Vagina (tissue), 2 donors: Measurements from ENCODE around the gene CHRNB1. TPM values are rescaled to one million over a fixed set of nuclear protein-coding genes. Genes with fewer than 3 reads are reported as not detected.

ENCODE experiments used
- DNase-seq, 2 donors: peaks; one replicate each; pipeline ENCODE4 v3.0.0-alpha.2; 2017; ENCODE audit errors: extremely low spot score in 2 of 2
- H3K27ac ChIP-seq: fragments of 200-600 bp; sonication (generic); one replicate; pipeline ENCODE4 v1.5.1; 2019
- H3K27me3 ChIP-seq: fragments of 200-600 bp; sonication (generic); one replicate; pipeline ENCODE4 v1.5.1; 2019
- H3K36me3 ChIP-seq, 2 donors: fragments of 200-600 bp; sonication (generic); one replicate each; pipeline ENCODE4 v1.5.1; 2017 to 2019
- H3K4me1 ChIP-seq: fragments of 200-600 bp; sonication (generic); one replicate; pipeline ENCODE4 v1.5.1; 2019
- H3K4me3 ChIP-seq, 2 donors: fragments of 200-600 bp; sonication (generic); 1 replicate in 1 of 2; 2 replicates in 1 of 2; pipeline ENCODE4 v1.5.1; 2016 to 2019
- H3K9me3 ChIP-seq: fragments of 200-600 bp; sonication (generic); one replicate; pipeline ENCODE4 v1.5.1; 2019
- CTCF ChIP-seq, 3 experiments: fragments of 450-650 bp in 2 of 3; fragments of 200-600 bp in 1 of 3; sonication (generic) in 1 of 3; IDR thresholded peaks; one replicate each; pipeline ENCODE4 v1.5.1; 2017 to 2019; ENCODE audit warnings: antibody characterized with exemption in 3 of 3, mild to moderate bottlenecking in 2 of 3, moderate library complexity in 2 of 3
- POLR2A ChIP-seq, 2 donors: fragments of 450-650 bp; IDR thresholded peaks; one replicate each; pipeline ENCODE4 v1.6.1; 2017; ENCODE audit warnings: antibody characterized with exemption in 2 of 2, mild to moderate bottlenecking in 2 of 2, moderate library complexity in 2 of 2
- POLR2AphosphoS5 ChIP-seq, 2 donors: sonication (generic); formaldehyde crosslinking; IDR thresholded peaks; one replicate each; pipeline ENCODE4 v1.9.0; 2017; ENCODE audit warnings: antibody characterized with exemption in 2 of 2, mild to moderate bottlenecking in 2 of 2, low read depth in 1 of 2; ENCODE audit not compliant: insufficient read depth in 1 of 2
- intact Hi-C: fragments of 100-400 bp; cut with DNase I; formaldehyde crosslinking; loops from one replicate; pipeline ENCODE4 v1.15.1; 2023
- total RNA-seq: library from RNA; depleted of rRNA; stranded (reverse); fragments of >200 nt; gene quantifications from one replicate; pipeline ENCODE4 v1.2.3, GENCODE V29; 2016

CHRNB1 gene
- total RNA-seq, 1 donor from 2014 or later, result 5.9 TPM

GRCh38 chr17:7419819-7420610 lies 24.8 kb upstream of the CHRNB1 start, which contains the start of gene SPEM1:
TSS of gene SPEM1 (plus strand) at chr17:7420324. CDS start at chr17:7420385, 61 bp downstream.
- Histone ChIP-seq H3K4me1 (no peaks in the 10 kb centered on the region), H3K9me3 (no peaks in the 10 kb centered on the region), H3K4me3 (no peak within 1 kb of the TSS), H3K36me3 (peaks cover 0 to 4% of the 10 kb centered on the region in 2 donors), H3K27me3 (no peaks in the 10 kb centered on the region), H3K27ac (no peak within 1 kb of the TSS)
- TF ChIP-seq CTCF (IDR thresholded peaks at IDR 0.05) (no peak), POLR2AphosphoS5 (IDR thresholded peaks at IDR 0.05; ENCODE audit: insufficient read depth in 1 of 2, low read depth in 1 of 2) (no peak), POLR2A (IDR thresholded peaks at IDR 0.05) (no peak)
- intact Hi-C loops, result no loop called here
- no peak for DNase-seq

- Histone ChIP-seq H3K27me3 (no peaks in the 10 kb centered on the region), H3K27ac (no peak overlapping the region), H3K4me1 (no peaks in the 10 kb centered on the region), H3K36me3 (peaks cover 0 to 4% of the 10 kb centered on the region in 2 donors), H3K4me3 (no peak overlapping the region), H3K9me3 (no peaks in the 10 kb centered on the region)
- DNase-seq, result no peak
- TF ChIP-seq CTCF (IDR thresholded peaks at IDR 0.05), result no peak
- no peak for TF ChIP-seq POLR2A (IDR thresholded peaks at IDR 0.05)
- no peak for TF ChIP-seq POLR2AphosphoS5 (IDR thresholded peaks at IDR 0.05; ENCODE audit: insufficient read depth in 1 of 2, low read depth in 1 of 2)
- intact Hi-C loops, result no loop called here
Measured at GRCh38 chr17:7421186-7421585, 23.7 kb upstream of the CHRNB1 start.

- no peaks in the 10 kb centered on the region for H3K4me1 ChIP-seq
- intact Hi-C loops, result no loop called here
- H3K27me3 ChIP-seq, result no peaks in the 10 kb centered on the region
- TF ChIP-seq POLR2A (IDR thresholded peaks at IDR 0.05) (no peak), CTCF (IDR thresholded peaks at IDR 0.05) (no peak), POLR2AphosphoS5 (IDR thresholded peaks at IDR 0.05; ENCODE audit: insufficient read depth in 1 of 2, low read depth in 1 of 2) (no peak)
- no peak overlapping the region for H3K27ac ChIP-seq
- H3K4me3 ChIP-seq, result no peak overlapping the region
- no peaks in the 10 kb centered on the region for H3K36me3 ChIP-seq
- DNase-seq, result no peak
- no peaks in the 10 kb centered on the region for H3K9me3 ChIP-seq
Measured at GRCh38 chr17:7423679-7424078, 21.2 kb upstream of the CHRNB1 start.

- no peak within 1 kb of the TSS for H3K4me3 ChIP-seq
- H3K36me3 ChIP-seq, result no peaks in the 10 kb centered on the region
- H3K27me3 ChIP-seq, result no peaks in the 10 kb centered on the region
- intact Hi-C loops, result no loop called here
- H3K9me3 ChIP-seq, result no peaks in the 10 kb centered on the region
- no peaks in the 10 kb centered on the region for H3K4me1 ChIP-seq
- TF ChIP-seq CTCF (IDR thresholded peaks at IDR 0.05) (no peak), POLR2A (IDR thresholded peaks at IDR 0.05) (no peak), POLR2AphosphoS5 (IDR thresholded peaks at IDR 0.05; ENCODE audit: insufficient read depth in 1 of 2, low read depth in 1 of 2) (no peak)
- DNase-seq, result no peak
- no peak within 1 kb of the TSS for H3K27ac ChIP-seq
Measured at GRCh38 chr17:7425316-7425715, 19.5 kb upstream of the CHRNB1 start, which contains the start of gene SPEM2. TSS of gene SPEM2 (plus strand) at chr17:7425616. CDS start at chr17:7425689, 73 bp downstream.

- TF ChIP-seq POLR2AphosphoS5 (IDR thresholded peaks at IDR 0.05; ENCODE audit: insufficient read depth in 1 of 2, low read depth in 1 of 2), result no peak
- TF ChIP-seq CTCF (IDR thresholded peaks at IDR 0.05), result no peak
- TF ChIP-seq POLR2A (IDR thresholded peaks at IDR 0.05), result no peak
- H3K9me3 ChIP-seq, result no peaks in the 10 kb centered on the region
Measured at GRCh38 chr17:7425756-7426155, 19.1 kb upstream of the CHRNB1 start.

More at GRCh38 chr17:7425756-7426155, 19.1 kb upstream of the CHRNB1 start:
- DNase-seq, result no peak
- H3K27ac ChIP-seq, result no peak overlapping the region
- no peak overlapping the region for H3K4me3 ChIP-seq
- H3K27me3 ChIP-seq, result no peaks in the 10 kb centered on the region
- no peaks in the 10 kb centered on the region for H3K36me3 ChIP-seq
- H3K4me1 ChIP-seq, result no peaks in the 10 kb centered on the region
- intact Hi-C loops, result no loop called here
